ENCODE measurements around the gene ANXA2. TPM values are rescaled to one million over a fixed set of nuclear protein-coding genes. Genes with fewer than 3 reads are reported as not detected.

ANXA2 gene
- total RNA-seq, 1 experiment from 2014 or later: 3,998 TPM

DNA sequence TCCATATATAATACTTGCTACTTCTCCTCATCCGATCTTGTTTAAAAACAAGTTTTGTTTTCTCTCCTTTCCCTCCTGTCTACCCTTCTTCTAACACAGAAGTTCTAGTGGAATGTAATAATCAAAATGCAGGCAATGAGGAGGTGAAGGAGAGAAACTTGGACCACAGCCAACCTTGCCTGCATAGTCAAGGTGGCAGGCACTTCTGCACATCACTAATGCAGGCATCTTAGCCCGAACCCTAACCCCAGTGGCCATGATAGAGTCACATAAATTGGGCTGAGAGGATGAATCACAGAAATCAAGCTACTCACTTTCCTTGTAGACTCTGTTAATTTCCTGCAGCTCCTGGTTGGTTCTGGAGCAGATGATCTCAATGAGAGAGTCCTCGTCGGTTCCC, 41.0 kb downstream of the ANXA2 start:
- no peak for DNase-seq (ENCODE audit: low read depth)
- in situ Hi-C loops (cut with HindIII; ENCODE audit: low pct_unique_long_range_greater_than_20kb, low sequenced_read_pairs): no loop called here

DNA sequence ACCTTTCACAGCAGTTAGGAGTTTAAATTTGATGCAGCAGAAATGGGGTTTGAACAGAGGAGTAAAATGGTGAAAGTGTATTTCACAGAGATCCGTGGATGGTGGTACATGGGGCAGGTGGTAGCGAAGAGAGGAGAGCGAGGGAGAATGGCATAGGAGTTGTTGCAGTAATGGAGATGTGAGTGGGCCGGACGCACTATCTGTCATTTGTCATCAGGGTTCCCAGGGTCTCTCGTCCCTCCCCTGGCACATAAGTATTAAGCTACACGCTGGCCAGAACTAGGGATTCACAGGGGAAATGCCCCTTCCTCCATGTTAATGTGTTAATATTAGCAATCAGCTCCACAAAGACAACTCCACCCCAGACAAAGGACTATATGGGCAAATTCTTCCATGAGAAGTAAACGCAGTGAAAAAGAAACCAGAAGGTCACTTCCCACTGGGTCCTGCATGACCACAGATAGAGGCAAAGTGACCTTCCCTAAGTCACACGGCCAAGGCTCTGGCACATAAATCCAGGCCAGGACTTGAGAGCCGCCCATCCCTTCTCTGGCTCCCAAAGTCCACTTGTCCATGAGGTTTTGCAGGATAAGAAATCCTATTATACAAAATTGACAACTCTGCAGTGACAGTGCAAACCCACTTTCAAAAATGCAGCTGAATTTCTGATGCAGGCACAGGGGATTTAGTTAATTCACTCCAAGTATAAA, 42.5 kb downstream of the ANXA2 start:
- in situ Hi-C loops (cut with HindIII; ENCODE audit: low pct_unique_long_range_greater_than_20kb, low sequenced_read_pairs): no loop called here
- DNase-seq (ENCODE audit: low read depth): no peak

- no peak for DNase-seq (ENCODE audit: low read depth)
- in situ Hi-C loops (cut with HindIII; ENCODE audit: low pct_unique_long_range_greater_than_20kb, low sequenced_read_pairs): no loop called here
Observed at GRCh38 chr15:60353245-60353920, 44.4 kb downstream of the ANXA2 start.

- no peak for DNase-seq (ENCODE audit: low read depth)
- in situ Hi-C loops (cut with HindIII; ENCODE audit: low pct_unique_long_range_greater_than_20kb, low sequenced_read_pairs): no loop called here
Observed at GRCh38 chr15:60352525-60352924, 45.3 kb downstream of the ANXA2 start.

- no peak for DNase-seq (ENCODE audit: low read depth)
- in situ Hi-C loops (cut with HindIII; ENCODE audit: low pct_unique_long_range_greater_than_20kb, low sequenced_read_pairs): no loop called here
Observed at GRCh38 chr15:60351066-60351465, 46.7 kb downstream of the ANXA2 start.

DNA sequence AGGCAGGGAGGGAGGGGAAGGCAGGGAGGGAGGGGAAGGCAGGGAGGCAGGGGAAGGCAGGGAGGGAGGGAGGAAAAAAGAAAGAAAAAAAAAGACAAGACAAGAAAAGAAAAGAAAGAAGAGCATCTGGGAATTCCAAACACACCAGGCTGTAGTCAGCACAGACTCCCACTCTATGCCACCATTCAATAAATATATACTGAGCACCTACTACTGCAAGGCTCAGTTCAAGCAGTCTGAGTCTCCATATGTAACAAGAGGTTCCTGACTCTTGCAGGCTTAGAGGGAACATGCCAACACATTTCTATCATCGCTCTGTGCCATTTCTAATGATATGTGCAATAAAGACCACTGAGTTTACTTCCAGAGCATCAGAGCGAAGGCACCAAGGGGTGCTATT, 47.7 kb downstream of the ANXA2 start:
- in situ Hi-C loops (cut with HindIII; ENCODE audit: low pct_unique_long_range_greater_than_20kb, low sequenced_read_pairs): no loop called here
- no peak for DNase-seq (ENCODE audit: low read depth)

GRCh38 chr15:60349589-60349988, 48.2 kb downstream of the ANXA2 start:
- in situ Hi-C loops (cut with HindIII; ENCODE audit: low pct_unique_long_range_greater_than_20kb, low sequenced_read_pairs): no loop called here

DNA sequence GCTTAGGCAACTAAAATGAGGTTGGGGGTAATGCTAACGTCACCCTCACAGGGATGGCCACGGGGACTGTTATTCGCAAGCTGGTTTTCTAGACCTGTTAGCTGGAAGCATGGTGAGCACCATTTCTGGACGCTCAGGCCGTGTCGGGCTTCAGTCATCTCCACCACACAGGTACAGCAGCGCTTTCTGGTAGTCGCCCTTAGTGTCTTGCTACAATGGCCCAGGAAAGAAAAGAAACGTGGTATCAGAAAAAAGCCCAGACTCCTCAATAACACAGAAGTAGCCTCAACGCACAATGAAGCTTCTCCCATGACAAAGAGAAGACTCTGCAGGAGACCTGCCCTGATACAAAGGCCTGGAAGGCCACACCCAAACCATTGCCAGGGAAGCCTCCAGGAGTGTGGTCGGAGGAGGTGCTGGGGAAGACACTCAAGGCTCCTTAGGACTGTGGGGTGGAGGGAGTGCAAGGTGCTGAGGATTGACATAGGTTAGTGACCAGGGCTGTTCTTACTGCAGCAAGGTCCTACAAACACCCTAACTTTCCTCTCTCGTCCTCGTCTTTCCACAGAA, 50.2 kb downstream of the ANXA2 start:
- no peak for DNase-seq (ENCODE audit: low read depth)
- in situ Hi-C loops (cut with HindIII; ENCODE audit: low pct_unique_long_range_greater_than_20kb, low sequenced_read_pairs): no loop called here

More at GRCh38 chr15:60349589-60349988, 48.2 kb downstream of the ANXA2 start:
- DNase-seq (ENCODE audit: low read depth): no peak

- in situ Hi-C loops (cut with HindIII; ENCODE audit: low pct_unique_long_range_greater_than_20kb, low sequenced_read_pairs): no loop called here
- DNase-seq (ENCODE audit: low read depth): no peak
Observed at GRCh38 chr15:60346653-60347052, 51.1 kb downstream of the ANXA2 start.

DNA sequence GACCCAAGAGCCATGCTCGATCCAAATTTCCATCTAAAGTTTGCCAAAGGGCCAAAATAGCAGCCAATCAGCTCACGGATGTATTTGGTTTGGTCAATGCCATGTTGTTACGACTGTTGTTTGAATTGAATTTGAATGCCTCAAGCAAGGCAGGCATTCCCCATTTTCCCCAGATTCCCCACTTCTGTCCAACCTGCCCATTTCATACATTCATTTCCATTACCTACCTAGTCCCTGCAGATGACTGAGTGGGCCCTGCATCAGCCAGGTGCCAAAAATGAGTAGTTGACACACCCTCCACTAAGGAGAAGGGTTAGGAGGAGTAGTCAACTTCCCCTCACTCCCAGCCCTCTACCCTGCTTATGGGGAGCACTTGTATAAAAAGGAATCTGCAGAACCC, 51.7 kb downstream of the ANXA2 start:
- in situ Hi-C loops (cut with HindIII; ENCODE audit: low pct_unique_long_range_greater_than_20kb, low sequenced_read_pairs): no loop called here
- DNase-seq (ENCODE audit: low read depth): no peak

GRCh38 chr15:60345598-60345997, 52.2 kb downstream of the ANXA2 start:
- in situ Hi-C loops (cut with HindIII; ENCODE audit: low pct_unique_long_range_greater_than_20kb, low sequenced_read_pairs): no loop called here
- DNase-seq (ENCODE audit: low read depth): no peak

DNA sequence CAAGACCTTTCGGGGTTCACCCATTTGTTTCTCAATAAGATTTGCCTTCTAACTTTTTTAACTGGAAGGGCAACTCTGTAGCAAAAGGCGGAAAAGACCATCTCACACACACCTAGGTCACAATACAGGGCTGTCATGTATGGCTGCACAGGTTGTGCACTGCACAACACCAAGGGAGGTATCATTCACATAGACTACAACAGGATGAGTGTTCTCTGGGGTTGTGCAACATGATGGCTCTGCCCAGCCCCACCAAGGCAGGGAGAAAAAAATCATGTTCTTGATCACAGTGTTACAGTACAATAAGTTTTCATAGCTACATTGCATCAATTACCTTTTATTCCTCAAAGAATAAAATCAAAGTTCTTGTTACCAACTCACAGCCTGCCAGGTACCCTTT, 52.8 kb downstream of the ANXA2 start:
- in situ Hi-C loops (cut with HindIII; ENCODE audit: low pct_unique_long_range_greater_than_20kb, low sequenced_read_pairs): no loop called here
- DNase-seq (ENCODE audit: low read depth): no peak

DNA sequence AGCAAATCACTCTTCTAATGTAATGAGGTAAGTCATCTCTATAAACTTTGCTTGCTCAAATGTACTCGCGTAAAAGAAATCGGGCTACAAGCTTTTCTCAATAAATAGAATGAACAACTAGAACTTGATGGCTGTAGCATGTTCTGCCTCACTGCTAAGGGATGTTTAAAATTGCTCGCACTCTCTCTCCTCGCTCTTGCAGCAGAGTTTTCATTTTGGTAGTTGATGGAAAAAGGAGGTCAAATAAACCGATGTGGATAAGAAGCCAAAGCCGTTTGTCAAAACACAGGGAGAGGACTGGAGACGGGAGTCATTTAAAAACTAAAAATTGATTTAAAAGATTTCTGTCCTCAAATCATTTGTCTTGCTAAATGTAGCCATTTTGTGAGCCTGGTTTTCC, 53.3 kb downstream of the ANXA2 start:
- in situ Hi-C loops (cut with HindIII; ENCODE audit: low pct_unique_long_range_greater_than_20kb, low sequenced_read_pairs): no loop called here
- DNase-seq (ENCODE audit: low read depth): no peak

GRCh38 chr15:60343221-60343970, 54.4 kb downstream of the ANXA2 start:
- DNase-seq (ENCODE audit: low read depth): no peak
- in situ Hi-C loops (cut with HindIII; ENCODE audit: low pct_unique_long_range_greater_than_20kb, low sequenced_read_pairs): no loop called here

GRCh38 chr15:60340207-60340921, 57.4 kb downstream of the ANXA2 start:
- in situ Hi-C loops (cut with HindIII; ENCODE audit: low pct_unique_long_range_greater_than_20kb, low sequenced_read_pairs): no loop called here
- no peak for DNase-seq (ENCODE audit: low read depth)

DNA sequence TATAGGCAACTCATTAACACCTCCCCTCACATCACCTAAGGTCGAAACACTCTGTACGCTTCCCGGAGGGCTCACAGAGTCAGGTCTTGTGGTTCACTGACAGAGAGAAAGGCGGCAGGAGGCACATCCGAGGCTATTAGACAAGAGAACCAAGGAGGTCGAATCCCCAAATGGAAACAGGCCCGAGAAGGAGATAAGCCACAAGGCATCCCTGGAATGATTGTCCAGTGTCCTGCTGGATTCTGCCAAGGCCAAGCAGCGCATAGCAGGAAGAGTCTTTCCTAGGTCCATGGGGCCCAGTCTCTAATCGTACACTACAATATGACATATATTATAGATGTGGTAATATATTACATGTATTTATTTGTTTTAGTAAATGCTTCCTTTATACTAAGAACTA, 58.5 kb downstream of the ANXA2 start:
- DNase-seq (ENCODE audit: low read depth): no peak
- in situ Hi-C loops (cut with HindIII; ENCODE audit: low pct_unique_long_range_greater_than_20kb, low sequenced_read_pairs): no loop called here

DNA sequence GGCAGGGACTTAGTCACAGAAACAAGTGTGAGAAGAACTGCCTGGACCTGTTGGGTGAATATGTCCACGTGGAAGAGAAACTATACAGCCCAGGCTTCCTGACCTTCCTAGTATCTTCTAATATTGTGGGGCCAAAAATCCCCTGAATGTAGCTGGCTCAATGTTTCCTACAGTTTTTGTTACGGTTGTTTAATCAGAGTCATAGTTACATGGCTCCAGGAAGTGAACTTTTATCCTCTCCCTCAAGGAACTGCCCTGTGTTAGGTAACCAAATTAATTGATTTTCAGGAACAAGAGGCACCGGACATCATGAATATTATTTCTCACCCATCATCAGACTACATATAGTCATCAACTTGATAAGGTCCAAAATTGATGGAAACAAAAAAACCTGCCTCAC, 59.0 kb downstream of the ANXA2 start:
- in situ Hi-C loops (cut with HindIII; ENCODE audit: low pct_unique_long_range_greater_than_20kb, low sequenced_read_pairs): no loop called here
- no peak for DNase-seq (ENCODE audit: low read depth)

DNA sequence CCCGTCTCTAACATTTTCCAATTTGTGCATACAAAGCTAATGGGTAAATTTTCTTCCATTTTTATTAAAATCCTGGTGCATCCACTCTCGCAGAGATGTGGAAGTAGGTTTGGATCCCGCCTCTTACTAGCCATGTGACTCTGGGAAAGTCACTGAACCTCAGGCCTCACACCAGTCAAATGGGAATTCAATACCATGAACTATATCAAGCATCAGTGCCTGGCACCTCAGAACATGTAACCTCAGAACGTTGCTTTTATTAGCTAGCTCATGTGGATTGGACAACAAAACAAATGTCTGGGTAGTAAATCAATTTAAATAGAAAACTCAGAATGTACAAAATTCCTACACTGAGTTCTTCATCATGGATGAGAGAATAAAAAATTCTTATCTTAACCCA, 60.7 kb downstream of the ANXA2 start:
- DNase-seq (ENCODE audit: low read depth): no peak
- in situ Hi-C loops (cut with HindIII; ENCODE audit: low pct_unique_long_range_greater_than_20kb, low sequenced_read_pairs): no loop called here
